GM21367 (cell line): ENCODE results near the gene PRUNE1.

Experiments used
- ATAC-seq: cut with Tn5 transposase; IDR thresholded peaks from one replicate; pipeline ENCODE4 v1.9.1; 2021; ENCODE audit not compliant: unreplicated experiment

Gene PRUNE1

GRCh38 chr1:150976879-150977694 is 31.2 kb upstream of the PRUNE1 start:
- ATAC-seq: no peak

DNA sequence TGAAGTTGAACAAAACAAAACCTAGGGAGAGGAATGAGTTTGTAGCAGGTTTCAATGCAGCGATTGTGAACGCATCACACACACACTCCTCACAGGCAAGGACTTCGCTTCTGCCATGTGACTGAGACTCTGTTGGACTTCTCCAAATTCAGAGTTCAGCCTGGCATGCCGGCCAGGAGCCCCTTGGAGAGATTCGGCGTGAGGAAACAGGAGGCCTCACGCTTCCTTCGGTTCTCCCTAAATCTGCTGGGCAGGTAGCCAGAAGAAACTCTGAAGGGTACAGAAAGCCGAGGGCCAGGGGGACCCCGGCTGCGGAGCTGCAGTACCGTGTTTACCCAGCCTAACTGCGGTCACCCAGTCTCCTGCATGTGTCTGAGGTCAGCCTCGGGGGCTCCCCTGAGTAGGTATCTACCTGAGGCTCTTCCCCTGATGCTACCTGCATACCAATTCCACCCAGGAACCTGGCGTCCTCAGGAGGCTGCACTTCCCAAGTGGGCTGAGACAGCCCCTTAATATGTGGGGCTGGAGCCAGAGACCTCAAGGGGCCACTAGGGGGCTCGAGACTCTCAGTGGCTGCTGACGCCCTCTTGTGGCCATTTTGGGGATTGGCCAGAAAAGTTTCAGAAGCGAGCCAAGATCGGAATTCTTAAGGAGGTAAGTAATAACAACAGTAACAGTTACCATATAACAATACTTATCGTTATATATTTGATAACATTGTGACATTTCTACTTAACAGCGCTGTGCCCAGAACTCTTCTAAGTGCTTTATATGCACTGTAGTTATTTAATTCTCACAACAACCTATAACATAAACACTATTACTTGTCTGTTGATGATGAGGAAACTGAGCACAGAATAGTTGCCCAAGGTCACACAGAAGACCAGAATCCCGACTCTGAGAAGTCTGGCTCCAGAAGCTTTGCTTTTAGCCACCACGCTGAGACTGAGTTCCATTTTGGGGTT is 28.9 kb upstream of the PRUNE1 start:
- ATAC-seq: no peak

- no peak for ATAC-seq
These were observed 27.0 kb upstream of the PRUNE1 start for GRCh38 chr1:150981177-150981804.

- no peak for ATAC-seq
These were observed 26.2 kb upstream of the PRUNE1 start, which contains the start of gene ANXA9 for GRCh38 chr1:150981805-150982712. TSS of gene ANXA9 (plus strand) at chr1:150982292. CDS start at chr1:150983106, 814 bp downstream.

- no peak for ATAC-seq
These were observed 22.9 kb upstream of the PRUNE1 start for GRCh38 chr1:150985179-150985825.

DNA sequence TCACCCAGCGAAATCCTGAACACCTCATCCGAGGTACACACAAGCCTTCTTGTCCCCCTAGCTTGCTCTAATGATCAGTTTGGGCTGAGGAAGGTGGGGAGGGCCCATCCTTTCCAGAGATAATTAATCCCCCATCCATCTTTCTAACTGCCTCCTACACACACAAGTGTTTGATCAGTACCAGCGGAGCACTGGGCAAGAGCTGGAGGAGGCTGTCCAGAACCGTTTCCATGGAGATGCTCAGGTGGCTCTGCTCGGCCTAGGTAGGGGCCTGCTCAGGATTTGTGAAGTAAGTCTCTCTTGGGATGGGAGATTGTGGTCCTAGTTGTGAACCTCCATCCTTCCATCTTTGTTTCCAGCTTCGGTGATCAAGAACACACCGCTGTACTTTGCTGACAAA is 20.3 kb upstream of the PRUNE1 start:
- ATAC-seq: no peak

GRCh38 chr1:150992626-150993025 is 15.6 kb upstream of the PRUNE1 start:
- no peak for ATAC-seq

DNA sequence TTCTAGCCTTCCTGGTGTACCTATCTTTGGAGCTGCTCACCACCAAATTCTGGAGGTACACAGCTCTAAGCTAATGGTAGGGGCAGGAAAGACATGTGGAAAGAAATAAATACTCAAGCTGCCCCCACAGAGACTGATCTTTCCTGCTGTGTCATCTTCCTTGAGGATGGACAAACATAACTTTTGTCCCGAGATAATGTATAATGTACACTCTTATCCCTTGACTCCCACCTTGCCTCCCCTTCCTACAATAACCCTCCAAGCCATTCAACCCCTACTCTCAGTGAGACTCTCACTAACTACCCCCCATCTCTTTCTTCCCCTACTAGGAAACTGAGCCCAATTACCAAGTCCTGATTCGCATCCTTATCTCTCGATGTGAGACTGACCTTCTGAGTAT is 14.0 kb upstream of the PRUNE1 start:
- ATAC-seq: no peak

- no peak for ATAC-seq
These were observed 12.8 kb upstream of the PRUNE1 start for GRCh38 chr1:150995460-150995859.

DNA sequence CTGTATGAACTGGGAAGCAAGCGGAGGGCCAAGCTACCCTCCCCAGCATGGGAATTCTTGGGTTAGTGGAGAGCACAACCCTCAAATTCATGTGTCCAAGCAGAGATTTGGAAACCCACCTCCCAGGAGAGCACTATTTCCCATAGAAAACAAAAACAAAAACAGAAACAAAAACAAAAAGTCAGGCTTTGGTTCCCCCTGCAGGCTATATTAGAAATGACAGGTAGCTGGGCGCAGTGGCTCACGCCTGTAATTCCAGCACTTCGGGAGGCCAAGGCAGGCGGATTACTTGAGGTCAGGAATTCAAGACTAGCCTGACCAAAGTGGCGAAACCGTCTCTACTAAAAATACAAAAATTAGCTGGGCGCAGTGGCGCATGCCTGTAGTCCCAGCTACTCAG is 12.4 kb upstream of the PRUNE1 start:
- ATAC-seq: no peak

DNA sequence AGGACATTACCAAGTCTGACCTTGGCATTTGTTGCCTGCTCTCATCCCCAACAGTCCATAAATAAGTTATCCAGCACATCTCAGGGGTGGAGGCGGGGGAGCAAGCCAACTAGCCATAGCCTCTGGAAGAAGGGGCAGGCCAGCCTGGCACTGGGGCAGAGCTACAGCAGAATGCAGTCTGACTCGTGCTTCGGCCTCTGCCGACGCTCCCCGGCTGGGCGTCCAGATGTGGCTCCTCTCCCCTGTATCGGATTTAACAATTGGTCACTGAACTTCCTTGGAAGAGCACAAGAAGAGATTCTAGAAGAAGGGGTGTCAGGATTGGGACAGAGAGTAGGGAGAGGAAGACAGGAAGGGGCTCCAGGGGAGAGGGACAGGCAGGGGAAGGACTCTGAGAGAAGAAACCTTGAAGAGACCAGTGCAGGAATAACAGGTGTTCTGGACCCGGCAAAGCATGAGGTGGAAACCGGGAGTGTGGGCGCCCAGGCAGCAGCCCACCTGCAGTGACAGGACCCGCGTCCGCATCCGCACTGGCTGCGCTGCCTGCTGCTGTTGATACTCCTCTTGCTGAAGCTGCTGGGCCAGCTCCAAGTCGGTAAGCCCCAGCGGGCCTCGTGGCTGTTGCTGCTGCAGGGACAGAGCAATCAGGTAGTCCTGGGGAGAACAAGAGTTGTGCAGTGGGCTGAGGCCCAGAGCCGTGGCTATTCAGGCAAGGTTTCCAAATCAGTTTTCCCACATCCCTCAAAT is 10.9 kb upstream of the PRUNE1 start:
- ATAC-seq: no peak

GRCh38 chr1:150997949-150998348 is 10.3 kb upstream of the PRUNE1 start:
- ATAC-seq: no peak

- ATAC-seq: no peak
These were observed 9.1 kb upstream of the PRUNE1 start for GRCh38 chr1:150999051-150999674.

GRCh38 chr1:150999926-151000325 is 8.3 kb upstream of the PRUNE1 start:
- ATAC-seq: no peak

DNA sequence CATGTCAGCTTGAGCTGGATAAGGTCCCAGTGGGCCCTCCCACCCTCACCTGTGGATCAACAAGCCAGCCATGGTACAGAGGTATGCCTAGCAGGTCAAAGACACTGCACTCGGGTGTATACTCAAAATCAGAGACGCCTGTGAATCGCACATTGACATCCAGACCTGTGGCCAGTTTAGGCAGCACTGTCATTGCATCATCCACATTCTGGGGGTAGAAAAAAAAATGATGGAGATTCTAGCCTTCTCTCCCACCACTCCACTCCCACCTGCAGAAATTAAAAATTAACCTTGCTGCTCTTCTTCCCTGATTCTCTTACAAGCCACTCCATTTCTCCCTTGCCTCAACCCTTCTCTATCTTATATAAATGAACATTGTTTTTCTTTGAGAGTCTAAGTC is 7.8 kb upstream of the PRUNE1 start:
- ATAC-seq: no peak

- no peak for ATAC-seq
These were observed 6.6 kb upstream of the PRUNE1 start for GRCh38 chr1:151001602-151002001.

DNA sequence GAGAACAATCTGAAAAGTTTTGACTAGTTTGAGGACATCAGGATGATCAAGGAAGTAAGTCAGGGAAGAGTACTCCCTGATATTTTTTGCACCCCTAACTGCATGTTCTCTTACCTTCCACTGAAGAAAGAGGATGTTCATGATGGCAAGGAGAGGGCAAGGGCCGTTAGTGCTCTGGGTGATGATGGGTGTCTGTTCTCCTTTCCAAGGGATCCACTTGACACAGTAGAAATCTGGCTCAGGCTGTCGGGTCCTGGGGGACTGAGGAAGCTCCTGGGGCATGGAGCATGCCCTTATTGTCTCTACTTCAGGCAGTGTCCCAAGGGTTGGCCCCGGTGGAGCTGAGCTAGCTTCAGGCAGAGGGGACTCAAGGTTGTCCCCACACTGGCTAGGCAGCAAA is 6.2 kb upstream of the PRUNE1 start:
- no peak for ATAC-seq

GRCh38 chr1:151002611-151003010 is 5.6 kb upstream of the PRUNE1 start:
- ATAC-seq: no peak

GRCh38 chr1:151003180-151003579 is 5.1 kb upstream of the PRUNE1 start:
- no peak for ATAC-seq
